BJ (cell line): Measurements from ENCODE around the gene PPP4C. TPM values are rescaled to one million over a fixed set of nuclear protein-coding genes. Genes with fewer than 3 reads are reported as not detected.

ENCODE experiments used
- CTCF ChIA-PET: fragments of 350-600 bp; formaldehyde crosslinking; extraction: SDS; loops from one replicate; lab custom pipeline; 2021; ENCODE audit warnings: antibody characterized with exemption, inconsistent platforms; lab: Yijun Ruan, JAX
- POLR2A ChIA-PET: fragments of 300-600 bp; sonication (Branson Sonifier 250); formaldehyde crosslinking; extraction: SDS; loops from one replicate; lab custom pipeline; 2021; ENCODE audit warnings: antibody characterized with exemption; lab: Charles Lee
- DNase-seq: peaks from one replicate; pipeline ENCODE4 v3.0.0-alpha.2; 2011; ENCODE audit warnings: low read depth
- H3K27me3 ChIP-seq: 2 replicates; pipeline ENCODE4 v1.6.0; 2011; ENCODE audit warnings: low read length; ENCODE audit not compliant: control insufficient read depth, insufficient read depth
- H3K36me3 ChIP-seq: 2 replicates; pipeline ENCODE4 v1.5.1; 2011; ENCODE audit warnings: low read length; ENCODE audit not compliant: control insufficient read depth, insufficient read depth
- H3K4me3 ChIP-seq: 2 replicates; pipeline ENCODE4 v1.5.1; 2011; ENCODE audit warnings: low read depth, mild to moderate bottlenecking, control low read depth, low read length
- polyA plus RNA-seq: library from polyadenylated mRNA; depleted of rRNA; stranded (reverse); fragments of >200 nt; gene quantifications from 2 replicates; pipeline ENCODE4 v1.2.3, GENCODE V29; 2011
- TF ChIP-seq, protein P1 (sequence below): IDR thresholded peaks from 2 replicates; pipeline ENCODE4 v1.5.1; 2011; ENCODE audit warnings: low read depth, mild to moderate bottlenecking, control low read depth, inconsistent platforms, low read length, moderate library complexity; ENCODE audit not compliant: insufficient read depth

The PPP4C gene
- polyA plus RNA-seq, 1 experiment: 209 TPM

GRCh38 chr16:30079480-30079879 is 3.7 kb downstream of the PPP4C start:
- H3K36me3 ChIP-seq: peaks cover 42% of the 10 kb centered on the region
- ChIA-PET CTCF (interaction anchor here (1.2 kb wide), 1 partner anchor 17 kb away, joined by 3 read pairs; the partner anchor contains the start of gene YPEL3), POLR2A (interaction anchor here (0.6 kb wide), 1 partner anchor 9 kb away, joined by 4 read pairs; no protein-coding TSS in a partner anchor)
- H3K27me3 ChIP-seq: no peaks in the 10 kb centered on the region
- no peak for DNase-seq
- no peak overlapping the region for H3K4me3 ChIP-seq
- TF ChIP-seq, protein P1, sequence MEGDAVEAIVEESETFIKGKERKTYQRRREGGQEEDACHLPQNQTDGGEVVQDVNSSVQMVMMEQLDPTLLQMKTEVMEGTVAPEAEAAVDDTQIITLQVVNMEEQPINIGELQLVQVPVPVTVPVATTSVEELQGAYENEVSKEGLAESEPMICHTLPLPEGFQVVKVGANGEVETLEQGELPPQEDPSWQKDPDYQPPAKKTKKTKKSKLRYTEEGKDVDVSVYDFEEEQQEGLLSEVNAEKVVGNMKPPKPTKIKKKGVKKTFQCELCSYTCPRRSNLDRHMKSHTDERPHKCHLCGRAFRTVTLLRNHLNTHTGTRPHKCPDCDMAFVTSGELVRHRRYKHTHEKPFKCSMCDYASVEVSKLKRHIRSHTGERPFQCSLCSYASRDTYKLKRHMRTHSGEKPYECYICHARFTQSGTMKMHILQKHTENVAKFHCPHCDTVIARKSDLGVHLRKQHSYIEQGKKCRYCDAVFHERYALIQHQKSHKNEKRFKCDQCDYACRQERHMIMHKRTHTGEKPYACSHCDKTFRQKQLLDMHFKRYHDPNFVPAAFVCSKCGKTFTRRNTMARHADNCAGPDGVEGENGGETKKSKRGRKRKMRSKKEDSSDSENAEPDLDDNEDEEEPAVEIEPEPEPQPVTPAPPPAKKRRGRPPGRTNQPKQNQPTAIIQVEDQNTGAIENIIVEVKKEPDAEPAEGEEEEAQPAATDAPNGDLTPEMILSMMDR: no peak

DNA sequence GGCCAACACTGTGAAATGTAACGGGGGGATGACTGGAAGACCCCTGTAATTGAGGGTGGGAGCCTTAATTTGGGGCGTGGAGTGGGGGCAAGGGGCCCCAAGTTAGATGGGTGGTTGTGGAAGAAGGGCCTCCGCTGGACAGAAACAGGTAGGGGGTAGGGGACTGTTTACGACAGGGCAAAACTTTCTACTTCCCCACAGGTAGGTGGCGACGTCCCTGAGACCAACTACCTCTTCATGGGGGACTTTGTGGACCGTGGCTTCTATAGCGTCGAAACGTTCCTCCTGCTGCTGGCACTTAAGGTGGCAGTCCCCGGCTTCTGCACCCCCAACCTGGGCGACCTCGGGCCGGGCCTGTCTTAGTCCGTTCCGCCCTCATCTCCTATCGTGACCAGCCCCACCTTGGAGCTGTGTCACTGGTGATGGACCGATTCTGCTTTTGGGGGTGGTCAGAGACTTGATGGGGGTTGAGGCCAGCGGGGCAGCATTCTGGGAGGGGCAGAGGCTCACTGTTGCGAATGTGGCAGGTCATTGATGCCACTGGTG is 6.8 kb downstream of the PPP4C start:
- DNase-seq: no peak
- H3K36me3 ChIP-seq: peaks cover 51% of the 10 kb centered on the region
- TF ChIP-seq, protein P1: no peak
- POLR2A ChIA-PET: no interaction called here
- no peak overlapping the region for H3K4me3 ChIP-seq
- no peaks in the 10 kb centered on the region for H3K27me3 ChIP-seq
- CTCF ChIA-PET: no interaction called here

- CTCF ChIA-PET: no interaction called here
- H3K36me3 ChIP-seq: peaks cover 45% of the 10 kb centered on the region
Observed at GRCh38 chr16:30083216-30084055, 7.6 kb downstream of the PPP4C start.

DNA sequence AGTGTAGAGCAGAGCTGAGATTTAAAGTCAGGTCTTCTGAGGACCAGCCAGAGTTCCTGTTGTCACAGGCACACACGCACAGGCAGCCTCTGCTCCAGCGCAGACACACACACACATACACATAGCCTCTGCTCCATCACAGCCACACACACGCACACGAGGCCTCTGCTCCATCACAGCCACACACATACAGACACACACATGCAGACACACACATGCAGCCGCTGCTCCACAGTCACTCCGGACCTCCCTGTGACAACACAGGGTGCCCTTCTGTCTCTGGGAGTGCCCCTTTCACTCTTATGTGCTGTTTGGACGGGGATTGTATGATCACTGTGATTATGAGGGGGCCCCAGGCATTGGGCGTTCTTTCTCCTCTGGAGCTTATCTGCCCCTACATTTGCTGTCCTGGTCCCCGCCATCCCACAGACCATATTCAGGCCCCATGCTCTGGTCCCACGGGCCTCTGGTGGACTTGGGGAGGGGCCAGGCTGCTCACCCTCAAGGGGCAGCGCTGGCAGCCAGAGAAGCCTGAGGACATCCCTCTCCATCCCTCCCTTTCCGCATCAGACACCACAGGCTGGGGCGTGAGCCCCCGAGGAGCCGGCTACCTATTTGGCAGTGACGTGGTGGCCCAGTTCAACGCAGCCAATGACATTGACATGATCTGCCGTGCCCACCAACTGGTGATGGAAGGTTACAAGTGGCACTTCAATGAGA is 8.5 kb downstream of the PPP4C start:
- Histone ChIP-seq H3K27me3 (no peaks in the 10 kb centered on the region), H3K4me3 (no peak overlapping the region), H3K36me3 (peaks cover 41% of the 10 kb centered on the region)
- POLR2A ChIA-PET: interaction anchor here (0.6 to 0.7 kb wide), 2 partner anchors 9 to 12 kb away, joined by 3 read pairs; partner anchors contain the start of gene YPEL3
- no peak for DNase-seq
- CTCF ChIA-PET: no interaction called here
- TF ChIP-seq, protein P1: no peak

More at GRCh38 chr16:30083216-30084055, 7.6 kb downstream of the PPP4C start:
- H3K27me3 ChIP-seq: no peaks in the 10 kb centered on the region
- no peak overlapping the region for H3K4me3 ChIP-seq
- DNase-seq: no peak
- POLR2A ChIA-PET: interaction anchor here (0.6 kb wide), 1 partner anchor 10 kb away, joined by 3 read pairs; no protein-coding TSS in a partner anchor
- TF ChIP-seq, protein P1: no peak

DNA sequence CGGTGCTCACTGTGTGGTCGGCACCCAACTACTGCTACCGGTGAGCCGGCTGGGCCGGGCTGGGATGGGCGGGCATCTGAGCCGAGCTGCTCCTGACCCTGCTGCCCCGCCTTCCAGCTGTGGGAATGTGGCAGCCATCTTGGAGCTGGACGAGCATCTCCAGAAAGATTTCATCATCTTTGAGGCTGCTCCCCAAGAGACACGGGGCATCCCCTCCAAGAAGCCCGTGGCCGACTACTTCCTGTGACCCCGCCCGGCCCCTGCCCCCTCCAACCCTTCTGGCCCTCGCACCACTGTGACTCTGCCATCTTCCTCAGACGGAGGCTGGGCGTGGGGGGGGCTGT is 9.0 kb downstream of the PPP4C start:
- DNase-seq: no peak
- POLR2A ChIA-PET: interaction anchor here (0.7 kb wide), 1 partner anchor 11 kb away, joined by 3 read pairs; the partner anchor contains the start of gene YPEL3
- CTCF ChIA-PET: no interaction called here
- no peak overlapping the region for H3K4me3 ChIP-seq
- TF ChIP-seq, protein P1: no peak
- peaks cover 37% of the 10 kb centered on the region for H3K36me3 ChIP-seq
- no peaks in the 10 kb centered on the region for H3K27me3 ChIP-seq
